SU-DHL-6 (cell line): Measurements from ENCODE around the gene VPS35.
A peak's percentile ranks its signal among the peaks of the same experiment; 100 is the strongest.

Experiments
- H2AFZ ChIP-seq: fragments of 200-600 bp; sonication (generic); 2 replicates; pipeline ENCODE4 v1.6.1; 2014; ENCODE audit warnings: low read depth, mild to moderate bottlenecking, moderate library complexity, mixed read lengths, antibody characterized with exemption, low read length; ENCODE audit not compliant: severe bottlenecking
- H3F3A ChIP-seq: fragments of 200-600 bp; shearing (Covaris generic); 2 replicates; pipeline ENCODE4 v1.6.0; 2016; ENCODE audit warnings: antibody characterized with exemption, mild to moderate bottlenecking; ENCODE audit not compliant: insufficient read depth
- H3K27ac ChIP-seq: fragments of 200-600 bp; sonication (generic); 2 replicates; pipeline ENCODE4 v1.5.1; 2016; ENCODE audit warnings: low read depth, mild to moderate bottlenecking, low read length, moderate library complexity, mixed read lengths
- H3K27me3 ChIP-seq: fragments of 200-600 bp; sonication (generic), shearing (Covaris generic); 2 replicates; pipeline ENCODE4 v1.6.0; 2014; ENCODE audit warnings: mild to moderate bottlenecking, low read length
- H3K36me3 ChIP-seq: fragments of 200-600 bp; sonication (generic); 2 replicates; pipeline ENCODE4 v1.6.1; 2014; ENCODE audit warnings: mild to moderate bottlenecking, low read length, mixed read lengths
- H3K4me2 ChIP-seq: fragments of 300-600, 200-600 bp; shearing (Covaris generic), sonication (generic); 2 replicates; pipeline ENCODE4 v1.6.0; 2014; ENCODE audit warnings: low read length, low read depth, mild to moderate bottlenecking; ENCODE audit not compliant: poor library complexity, severe bottlenecking
- H3K4me3 ChIP-seq: fragments of 200-600 bp; sonication (generic); 2 replicates; pipeline ENCODE4 v1.5.1; 2014; ENCODE audit warnings: antibody characterized with exemption, low read length, mild to moderate bottlenecking, mixed read lengths; ENCODE audit not compliant: insufficient read depth, poor library complexity, severe bottlenecking
- H3K79me2 ChIP-seq: fragments of 200-600 bp; sonication (generic); 2 replicates; pipeline ENCODE4 v1.6.1; 2014; ENCODE audit warnings: mild to moderate bottlenecking, low read length, moderate library complexity; ENCODE audit not compliant: insufficient read depth
- H3K9ac ChIP-seq: fragments of 200-600 bp; sonication (generic); 2 replicates; pipeline ENCODE4 v1.7.0; 2014; ENCODE audit warnings: mild to moderate bottlenecking, low read length
- H3K9me2 ChIP-seq: fragments of 200-600 bp; sonication (generic); replicated peaks from 2 replicates; pipeline ENCODE4 v1.6.1; 2014; ENCODE audit warnings: low read length; ENCODE audit not compliant: insufficient read depth
- H3K9me3 ChIP-seq: fragments of 200-600 bp; sonication (generic); 2 replicates; pipeline ENCODE4 v1.6.1; 2014; ENCODE audit warnings: low read length, mixed read lengths; ENCODE audit not compliant: insufficient read depth
- H4K20me1 ChIP-seq: fragments of 200-600 bp; sonication (generic); 2 replicates; pipeline ENCODE4 v1.6.1; 2014; ENCODE audit warnings: low read depth, mild to moderate bottlenecking, antibody characterized with exemption, low read length, moderate library complexity, mixed read lengths
- CTCF ChIP-seq: fragments of 200-600 bp; sonication (generic); IDR thresholded peaks from one replicate; pipeline ENCODE4 v1.5.1; 2017; ENCODE audit warnings: antibody characterized with exemption, mild to moderate bottlenecking, low read length, moderate library complexity; ENCODE audit not compliant: insufficient read depth, poor library complexity, severe bottlenecking
- EZH2phosphoT487 ChIP-seq: fragments of 200-600 bp; sonication (generic), shearing (Covaris generic); conservative IDR thresholded peaks from 2 replicates; pipeline ENCODE4 v1.6.1; 2018; ENCODE audit warnings: mild to moderate bottlenecking, antibody characterized with exemption, low read length, moderate library complexity, mixed read lengths

VPS35 gene

GRCh38 chr16:46621934-46622676 is 66.9 kb downstream of the VPS35 start:
- peaks cover 43% of the 10 kb centered on the region for H3K79me2 ChIP-seq
- TF ChIP-seq CTCF: no peak
- no peak for TF ChIP-seq EZH2phosphoT487
- H3K4me3 ChIP-seq: no peak overlapping the region
- H3K27me3 ChIP-seq: no peaks in the 10 kb centered on the region
- H3F3A ChIP-seq: 0 out of 2 replicates have a peak, but pooled peaks cover 4% of the 10 kb centered on the region
- H3K27ac ChIP-seq: no peak overlapping the region
- peaks cover 10% of the 10 kb centered on the region; the same call in 1 of the 2 replicates for H3K36me3 ChIP-seq
- H3K4me2 ChIP-seq: peak overlapping the region; percentile 97
- peak overlapping the region; percentile 94 for H3K9ac ChIP-seq
- peak overlapping the region; percentile 75 for H2AFZ ChIP-seq
- H4K20me1 ChIP-seq: no peaks in the 10 kb centered on the region
- no peaks in the 10 kb centered on the region for H3K9me2 ChIP-seq
- H3K9me3 ChIP-seq: no peaks in the 10 kb centered on the region

DNA sequence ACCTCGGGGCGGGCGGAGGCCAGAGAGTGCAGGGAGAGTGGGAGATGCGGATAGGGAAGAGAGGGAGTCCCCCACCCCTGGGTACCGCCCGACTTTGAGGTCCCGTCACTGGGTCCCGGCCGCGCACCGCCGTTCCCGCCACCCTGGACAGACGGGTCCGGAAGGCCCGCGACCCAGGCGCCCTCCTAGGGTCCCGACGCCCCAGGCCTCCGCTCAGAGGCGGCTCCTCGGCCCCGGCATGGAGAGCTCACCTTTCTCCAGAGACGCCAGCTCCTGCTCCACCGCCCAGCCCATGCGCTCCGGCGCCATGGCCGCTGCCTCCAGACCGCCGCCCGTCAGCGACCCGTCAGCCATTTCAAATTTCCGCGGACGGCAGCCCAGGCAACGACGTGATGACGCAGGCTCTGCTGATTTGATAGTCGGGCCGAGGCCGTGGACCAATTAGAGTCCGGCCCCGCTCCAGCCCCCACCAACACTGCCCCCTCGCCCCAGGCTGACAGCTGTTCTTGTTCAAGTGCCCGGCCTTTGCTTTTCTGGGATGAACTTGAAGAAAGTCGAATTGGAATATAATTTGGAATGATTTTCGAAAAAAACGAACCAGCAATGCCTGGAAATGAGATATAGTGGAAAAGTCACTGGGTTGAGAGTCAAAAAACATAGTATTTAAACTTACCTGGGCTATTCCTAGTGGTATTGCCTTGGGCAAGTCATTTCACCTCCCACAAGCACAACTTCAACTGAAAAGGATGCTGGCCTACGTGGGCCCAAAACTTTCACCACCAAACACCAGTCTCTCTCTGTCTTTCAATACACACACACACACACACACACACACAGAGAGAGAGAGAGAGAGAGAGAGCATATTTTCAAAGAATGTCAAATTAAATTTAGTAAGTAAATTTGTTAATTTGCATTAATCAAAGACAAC is 67.7 kb downstream of the VPS35 start, which contains the start of gene SHCBP1:
TSS of gene SHCBP1 (minus strand) at position 374 of the 928 bp plus-strand sequence. CDS start at position 354, 20 bp downstream.
- Histone ChIP-seq H3K9me3 (no peaks in the 10 kb centered on the region), H3K27me3 (no peaks in the 10 kb centered on the region), H3K4me2 (peak within 1 kb of the TSS; percentile 97), H3K27ac (peak within 1 kb of the TSS; percentile 78), H3K9ac (peak within 1 kb of the TSS; percentile 94), H3K9me2 (no peaks in the 10 kb centered on the region), H3K36me3 (peaks cover 18% of the 10 kb centered on the region; the same call in 1 of the 2 replicates), H3F3A (0 out of 2 replicates have a peak, but pooled peaks cover 4% of the 10 kb centered on the region), H3K79me2 (peaks cover 49% of the 10 kb centered on the region), H2AFZ (peak within 1 kb of the TSS; percentile 75), H3K4me3 (peak within 1 kb of the TSS; percentile 92), H4K20me1 (no peaks in the 10 kb centered on the region)
- TF ChIP-seq EZH2phosphoT487 (no peak), CTCF (no peak)

GRCh38 chr16:46620266-46621005 is 68.5 kb downstream of the VPS35 start:
- H3K79me2 ChIP-seq: peaks cover 55% of the 10 kb centered on the region
- no peaks in the 10 kb centered on the region for H4K20me1 ChIP-seq
- H3K36me3 ChIP-seq: peaks cover 24% of the 10 kb centered on the region; the same call in 1 of the 2 replicates
- H3K27me3 ChIP-seq: no peaks in the 10 kb centered on the region
- H3K9me2 ChIP-seq: no peaks in the 10 kb centered on the region
- H3K4me3 ChIP-seq: peak overlapping the region; percentile 92
- peak overlapping the region; percentile 78 for H3K27ac ChIP-seq
- no peaks in the 10 kb centered on the region for H3K9me3 ChIP-seq
- peak overlapping the region; percentile 97 for H3K4me2 ChIP-seq
- peak overlapping the region; percentile 75 for H2AFZ ChIP-seq
- no peak for TF ChIP-seq EZH2phosphoT487
- TF ChIP-seq CTCF: no peak
- H3F3A ChIP-seq: 0 out of 2 replicates have a peak, but pooled peaks cover 4% of the 10 kb centered on the region
- H3K9ac ChIP-seq: peak overlapping the region; percentile 94
